ENCODE data around the gene CCND3.
"Not testable (repeated sequence)": the region's sequence is repeated elsewhere in the genome, so short reads cannot be mapped to it uniquely, and the experiment has no call there.

CCND3 gene

GRCh38 chr6:41954668-41955067, 13.1 kb upstream of the CCND3 start:
- no peak for DNase-seq (ENCODE audit: low read depth in 2 of 2)
- H3K4me3 ChIP-seq (replicated peaks in 1 of 2; ENCODE audit: low read depth in 2 of 2, low read length in 2 of 2): no peak overlapping the region
- TF ChIP-seq, protein P1, sequence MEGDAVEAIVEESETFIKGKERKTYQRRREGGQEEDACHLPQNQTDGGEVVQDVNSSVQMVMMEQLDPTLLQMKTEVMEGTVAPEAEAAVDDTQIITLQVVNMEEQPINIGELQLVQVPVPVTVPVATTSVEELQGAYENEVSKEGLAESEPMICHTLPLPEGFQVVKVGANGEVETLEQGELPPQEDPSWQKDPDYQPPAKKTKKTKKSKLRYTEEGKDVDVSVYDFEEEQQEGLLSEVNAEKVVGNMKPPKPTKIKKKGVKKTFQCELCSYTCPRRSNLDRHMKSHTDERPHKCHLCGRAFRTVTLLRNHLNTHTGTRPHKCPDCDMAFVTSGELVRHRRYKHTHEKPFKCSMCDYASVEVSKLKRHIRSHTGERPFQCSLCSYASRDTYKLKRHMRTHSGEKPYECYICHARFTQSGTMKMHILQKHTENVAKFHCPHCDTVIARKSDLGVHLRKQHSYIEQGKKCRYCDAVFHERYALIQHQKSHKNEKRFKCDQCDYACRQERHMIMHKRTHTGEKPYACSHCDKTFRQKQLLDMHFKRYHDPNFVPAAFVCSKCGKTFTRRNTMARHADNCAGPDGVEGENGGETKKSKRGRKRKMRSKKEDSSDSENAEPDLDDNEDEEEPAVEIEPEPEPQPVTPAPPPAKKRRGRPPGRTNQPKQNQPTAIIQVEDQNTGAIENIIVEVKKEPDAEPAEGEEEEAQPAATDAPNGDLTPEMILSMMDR (IDR thresholded peaks at IDR 0.05; ENCODE audit: low read depth, low read length): no peak

- TF ChIP-seq, protein P1 (IDR thresholded peaks at IDR 0.05; ENCODE audit: low read depth, low read length): no peak
- DNase-seq (ENCODE audit: low read depth in 2 of 2): no peak
- H3K4me3 ChIP-seq (replicated peaks in 1 of 2; ENCODE audit: low read depth in 2 of 2, low read length in 2 of 2): no peak overlapping the region
These were observed 6.1 kb upstream of the CCND3 start for GRCh38 chr6:41947581-41948220.

DNA sequence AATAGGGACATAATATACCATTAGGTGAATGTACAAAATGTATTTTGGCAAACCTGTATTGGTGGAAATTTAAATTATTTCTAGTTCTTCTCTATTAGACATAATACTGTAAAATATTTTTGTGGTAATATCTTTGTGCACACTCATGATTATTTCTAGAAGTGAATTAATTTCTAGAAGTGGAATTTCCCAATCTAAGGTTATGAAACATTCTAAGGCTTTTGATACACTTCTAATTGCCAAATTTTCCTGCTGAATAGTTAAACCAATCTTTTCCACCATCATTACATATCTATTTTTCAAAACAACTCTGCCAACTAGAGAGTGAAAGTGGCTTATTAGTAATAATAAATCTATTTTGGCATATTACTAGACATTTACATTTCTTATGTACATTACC, 1.8 kb upstream of the CCND3 start:
- DNase-seq (ENCODE audit: low read depth in 2 of 2): no peak
- TF ChIP-seq, protein P1 (IDR thresholded peaks at IDR 0.05; ENCODE audit: low read depth, low read length): no peak
- no peak overlapping the region for H3K4me3 ChIP-seq (replicated peaks in 1 of 2; ENCODE audit: low read depth in 2 of 2, low read length in 2 of 2)

- not testable (repeated sequence) for DNase-seq (ENCODE audit: low read depth in 2 of 2); H3K4me3 ChIP-seq (replicated peaks in 1 of 2; ENCODE audit: low read depth in 2 of 2, low read length in 2 of 2)
These were observed 1.3 kb upstream of the CCND3 start for GRCh38 chr6:41942882-41943281.

DNA sequence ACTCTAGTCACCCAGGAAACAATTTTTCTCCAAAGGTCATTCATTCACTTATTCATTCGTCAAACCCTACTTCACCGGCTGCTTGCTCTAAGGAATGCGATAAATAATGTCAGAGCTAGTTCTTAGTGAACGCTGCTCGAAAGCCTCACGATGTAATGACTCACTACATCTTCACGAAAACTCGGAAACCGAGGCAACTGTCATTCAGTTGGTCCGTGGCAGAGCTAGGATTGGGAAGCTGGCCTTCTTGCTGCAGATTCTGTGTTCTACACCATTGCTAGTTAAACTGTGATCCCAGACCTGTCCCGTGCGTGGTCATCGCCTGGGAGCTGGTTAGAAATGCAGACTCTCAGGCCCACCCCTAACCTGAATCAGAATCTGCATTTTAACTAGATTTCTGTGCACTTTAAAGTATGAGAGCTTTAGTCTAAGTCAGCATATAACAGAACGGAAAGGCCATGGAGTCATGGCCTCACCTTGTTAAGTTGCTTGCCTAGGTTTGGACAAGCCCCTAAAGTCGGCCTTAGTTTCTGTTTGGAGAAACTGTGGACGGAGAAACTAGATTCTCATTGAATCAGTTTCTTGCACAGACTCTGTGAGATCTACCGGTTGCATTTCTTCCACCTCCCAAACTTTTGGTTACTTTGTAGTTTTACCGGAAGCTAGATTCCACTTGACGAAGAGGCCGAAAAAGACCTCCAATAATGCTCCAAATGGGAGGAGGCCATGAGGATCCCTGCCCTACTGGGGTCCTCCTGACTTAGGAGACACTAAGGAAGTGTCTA, 651 bp upstream of the CCND3 start:
- TF ChIP-seq, protein P1 (IDR thresholded peaks at IDR 0.05; ENCODE audit: low read depth, low read length): no peak
- H3K4me3 ChIP-seq (replicated peaks in 1 of 2; ENCODE audit: low read depth in 2 of 2, low read length in 2 of 2): peak overlapping the region; percentile 30 to 97
- peak in 1 of 2 donors; percentile 88 for DNase-seq (ENCODE audit: low read depth in 2 of 2)

GRCh38 chr6:41940759-41941279, 789 bp downstream of the CCND3 start:
- DNase-seq (ENCODE audit: low read depth in 2 of 2): peak; percentile 37 to 45
- TF ChIP-seq, protein P1 (IDR thresholded peaks at IDR 0.05; ENCODE audit: low read depth, low read length): no peak

More at GRCh38 chr6:41940759-41941279, 789 bp downstream of the CCND3 start:
- H3K4me3 ChIP-seq (replicated peaks in 1 of 2; ENCODE audit: low read depth in 2 of 2, low read length in 2 of 2): peak overlapping the region; percentile 97 to 98
